Measurements from ENCODE around the gene PRDM1. TPM values are rescaled to one million over a fixed set of nuclear protein-coding genes. Genes with fewer than 3 reads are reported as not detected.

Gene PRDM1
- total RNA-seq, 4 donors from 2014 or later = 6.4 to 57.8 (median 14.9) TPM

DNA sequence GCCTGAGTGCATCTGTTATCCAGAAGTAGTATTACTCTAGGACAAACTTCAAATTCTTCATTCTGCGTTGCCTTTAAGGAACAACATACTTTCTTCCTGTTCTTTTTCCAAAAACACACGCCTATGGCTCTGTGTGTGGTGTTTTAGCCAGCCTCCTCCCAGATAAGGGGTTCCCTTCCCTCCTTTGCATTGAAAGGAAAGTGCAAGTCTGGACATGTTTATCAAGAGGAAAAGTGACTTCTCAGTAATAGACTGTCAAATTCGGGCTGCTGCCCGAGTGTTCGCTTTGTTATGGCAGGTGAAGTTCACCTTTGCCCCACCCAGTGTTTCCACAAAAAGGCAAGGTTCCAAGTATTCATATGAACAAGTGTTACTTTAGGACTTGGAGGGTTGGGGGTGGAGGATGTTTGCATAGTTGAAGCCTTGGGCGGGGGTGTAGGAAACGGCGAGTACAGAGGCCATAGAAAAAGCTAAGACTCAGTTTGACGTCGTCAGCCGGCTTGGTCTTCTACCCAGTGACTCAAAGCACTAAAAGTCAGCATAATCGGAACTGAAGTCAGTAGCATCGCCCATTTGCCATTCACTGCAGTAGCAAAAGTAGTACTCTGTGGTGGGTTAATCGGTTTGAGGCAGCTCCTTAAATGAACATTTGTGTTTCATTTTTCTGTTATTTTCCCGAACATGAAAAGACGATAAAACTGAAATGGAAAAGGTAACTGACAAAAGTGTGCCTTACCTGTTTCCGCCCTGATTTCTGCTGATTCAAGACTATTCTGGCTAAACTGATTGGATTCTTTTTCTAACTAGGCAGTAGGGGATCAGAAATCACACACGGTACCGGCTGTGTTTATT lies 12.5 kb downstream of the PRDM1 start:
- TF ChIP-seq POLR2A (IDR thresholded peaks at IDR 0.05) = peak; percentile 75 to 84
- TF ChIP-seq, protein P1, sequence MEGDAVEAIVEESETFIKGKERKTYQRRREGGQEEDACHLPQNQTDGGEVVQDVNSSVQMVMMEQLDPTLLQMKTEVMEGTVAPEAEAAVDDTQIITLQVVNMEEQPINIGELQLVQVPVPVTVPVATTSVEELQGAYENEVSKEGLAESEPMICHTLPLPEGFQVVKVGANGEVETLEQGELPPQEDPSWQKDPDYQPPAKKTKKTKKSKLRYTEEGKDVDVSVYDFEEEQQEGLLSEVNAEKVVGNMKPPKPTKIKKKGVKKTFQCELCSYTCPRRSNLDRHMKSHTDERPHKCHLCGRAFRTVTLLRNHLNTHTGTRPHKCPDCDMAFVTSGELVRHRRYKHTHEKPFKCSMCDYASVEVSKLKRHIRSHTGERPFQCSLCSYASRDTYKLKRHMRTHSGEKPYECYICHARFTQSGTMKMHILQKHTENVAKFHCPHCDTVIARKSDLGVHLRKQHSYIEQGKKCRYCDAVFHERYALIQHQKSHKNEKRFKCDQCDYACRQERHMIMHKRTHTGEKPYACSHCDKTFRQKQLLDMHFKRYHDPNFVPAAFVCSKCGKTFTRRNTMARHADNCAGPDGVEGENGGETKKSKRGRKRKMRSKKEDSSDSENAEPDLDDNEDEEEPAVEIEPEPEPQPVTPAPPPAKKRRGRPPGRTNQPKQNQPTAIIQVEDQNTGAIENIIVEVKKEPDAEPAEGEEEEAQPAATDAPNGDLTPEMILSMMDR (IDR thresholded peaks at IDR 0.05) = no peak
- no peaks in the 10 kb centered on the region for H3K27me3 ChIP-seq
- peak; percentile 70 to 94 (median 78) for DNase-seq

DNA sequence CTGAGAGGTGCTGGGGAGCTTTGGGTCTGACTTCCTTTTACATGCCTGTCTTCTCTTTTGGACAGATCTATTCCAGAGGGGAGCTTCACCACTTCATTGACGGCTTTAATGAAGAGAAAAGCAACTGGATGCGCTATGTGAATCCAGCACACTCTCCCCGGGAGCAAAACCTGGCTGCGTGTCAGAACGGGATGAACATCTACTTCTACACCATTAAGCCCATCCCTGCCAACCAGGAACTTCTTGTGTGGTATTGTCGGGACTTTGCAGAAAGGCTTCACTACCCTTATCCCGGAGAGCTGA lies 13.1 kb downstream of the PRDM1 start:
- H3K9me3 ChIP-seq = no peaks in the 10 kb centered on the region
- no peak for DNase-seq
- no peaks in the 10 kb centered on the region for H3K27me3 ChIP-seq
- TF ChIP-seq, protein P1 (IDR thresholded peaks at IDR 0.05) = no peak
- no peak for TF ChIP-seq POLR2A (IDR thresholded peaks at IDR 0.05)
- H3K4me3 ChIP-seq = peak overlapping the region; percentile 39 to 66 (median 50)
- H3K27ac ChIP-seq = peak overlapping the region; percentile 76 to 95 (median 92)
- H3K4me1 ChIP-seq = peaks cover 0 to 21% (median 2%) of the 10 kb centered on the region in 4 donors
- H3K36me3 ChIP-seq = no peaks in the 10 kb centered on the region

More for the DNA sequence above, 12.5 kb downstream of the PRDM1 start:
- H3K4me3 ChIP-seq = peak overlapping the region; percentile 39 to 66 (median 50)
- no peaks in the 10 kb centered on the region for H3K36me3 ChIP-seq
- H3K4me1 ChIP-seq = peaks cover 0 to 21% (median 3%) of the 10 kb centered on the region in 4 donors
- H3K9me3 ChIP-seq = no peaks in the 10 kb centered on the region
- peak overlapping the region; percentile 76 to 95 (median 92) for H3K27ac ChIP-seq

DNA sequence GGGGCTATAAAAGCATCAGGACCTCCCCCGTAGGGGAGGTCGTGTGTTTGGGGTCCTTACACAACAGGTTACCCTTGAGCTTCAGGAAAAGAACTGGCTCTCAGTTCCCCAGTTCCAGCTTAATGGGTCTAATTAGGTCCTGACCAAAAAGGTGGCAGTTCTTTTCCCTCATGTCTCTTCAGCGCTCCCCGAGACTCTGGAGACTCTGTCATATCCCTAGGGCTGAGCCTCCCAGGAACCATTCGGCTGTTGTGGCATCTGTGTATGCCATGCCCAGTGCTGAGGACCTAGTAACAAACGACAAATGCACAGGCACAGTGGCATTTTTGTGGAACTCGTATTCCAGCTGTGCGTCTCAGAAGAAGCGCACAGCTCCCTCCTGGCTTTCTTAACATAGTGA lies 14.6 kb downstream of the PRDM1 start:
- Histone ChIP-seq H3K4me1 (peaks cover 0 to 21% (median 0%) of the 10 kb centered on the region in 4 donors), H3K9me3 (no peaks in the 10 kb centered on the region), H3K4me3 (peak overlapping the region; percentile 1 to 66 (median 46)), H3K27me3 (no peaks in the 10 kb centered on the region), H3K36me3 (peaks cover 0 to 12% (median 0%) of the 10 kb centered on the region in 3 donors), H3K27ac (peak overlapping the region; percentile 10 to 89 (median 60))
- no peak for DNase-seq
- TF ChIP-seq POLR2A (IDR thresholded peaks at IDR 0.05) = no peak
- TF ChIP-seq, protein P1 (IDR thresholded peaks at IDR 0.05) = no peak

DNA sequence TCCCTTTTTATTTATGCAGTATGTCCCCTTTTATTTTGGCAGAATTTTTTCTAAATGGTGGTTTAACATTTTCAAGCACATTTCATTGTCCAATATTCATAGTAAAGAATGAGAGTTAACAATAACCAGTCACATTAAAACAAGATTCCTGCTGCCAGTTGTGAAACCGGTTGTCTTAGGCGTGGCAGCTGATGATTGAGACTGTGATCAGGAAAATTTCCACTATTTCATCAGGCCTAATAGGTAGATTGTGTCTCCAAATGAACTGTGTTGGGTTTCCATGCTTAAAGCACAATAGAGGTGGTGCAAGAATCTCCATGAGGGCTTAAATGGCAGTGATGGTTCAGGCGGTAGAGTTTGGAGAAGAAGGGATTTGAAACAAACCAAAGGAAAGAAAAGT lies 15.3 kb downstream of the PRDM1 start:
- H3K9me3 ChIP-seq = no peaks in the 10 kb centered on the region
- H3K36me3 ChIP-seq = peaks cover 0 to 19% (median 0%) of the 10 kb centered on the region in 3 donors
- H3K4me3 ChIP-seq = peak overlapping the region; percentile 5 to 66 (median 30)
- H3K27ac ChIP-seq = peak overlapping the region in 3 of 4 donors; percentile 44 to 89 (median 76)
- TF ChIP-seq, protein P1 (IDR thresholded peaks at IDR 0.05) = no peak
- no peak for TF ChIP-seq POLR2A (IDR thresholded peaks at IDR 0.05)
- H3K4me1 ChIP-seq = peaks cover 0 to 20% (median 0%) of the 10 kb centered on the region in 4 donors
- no peaks in the 10 kb centered on the region for H3K27me3 ChIP-seq
- no peak for DNase-seq

DNA sequence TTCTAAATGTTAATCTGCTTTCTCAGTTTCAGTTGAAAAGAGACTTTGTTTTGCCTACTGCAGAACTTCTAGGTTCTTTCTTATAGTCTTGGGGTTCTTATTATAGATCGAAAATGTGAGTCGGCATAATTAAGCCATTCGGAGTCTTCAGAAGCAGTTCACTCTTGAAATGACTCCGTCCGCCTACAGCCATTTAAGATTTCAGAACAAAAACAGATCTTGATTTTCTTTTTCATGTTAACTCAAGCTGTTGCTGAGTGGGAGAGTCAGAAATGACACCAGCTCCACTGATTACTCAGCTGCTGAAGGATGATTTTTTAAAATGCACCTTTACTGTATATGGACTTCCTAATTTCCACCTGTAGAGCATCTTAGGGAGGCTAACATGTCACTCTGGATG lies 15.9 kb downstream of the PRDM1 start:
- peak overlapping the region; percentile 5 to 53 (median 12) for H3K4me3 ChIP-seq
- peak overlapping the region in 3 of 4 donors; percentile 70 to 89 (median 76) for H3K27ac ChIP-seq
- peaks cover 0 to 15% (median 0%) of the 10 kb centered on the region in 4 donors for H3K4me1 ChIP-seq
- no peak for TF ChIP-seq POLR2A (IDR thresholded peaks at IDR 0.05)
- TF ChIP-seq, protein P1 (IDR thresholded peaks at IDR 0.05) = no peak
- peaks cover 0 to 25% (median 0%) of the 10 kb centered on the region in 3 donors for H3K36me3 ChIP-seq
- no peaks in the 10 kb centered on the region for H3K9me3 ChIP-seq
- no peak for DNase-seq
- H3K27me3 ChIP-seq = no peaks in the 10 kb centered on the region

Measured in Peyer's patch (tissue), 4 donors.